ENCODE data around the gene TRERF1. TPM values are rescaled to one million over a fixed set of nuclear protein-coding genes. Genes with fewer than 3 reads are reported as not detected.

TRERF1 gene
- total and polyA plus RNA-seq, 2 of the 8 experiments (the other 6 are each of a cell fraction or from before 2014, with no cell fraction given) = 10.8 to 21.5 TPM

- TF ChIP-seq RBBP5 (IDR thresholded peaks at IDR 0.05; ENCODE audit: borderline replicate concordance, low read depth, low read length) (no peak), FOSL1 (IDR thresholded peaks at IDR 0.05; ENCODE audit: insufficient read depth, low read depth, low read length) (no peak), ZNF274 (IDR thresholded peaks at IDR 0.05; ENCODE audit: borderline replicate concordance, extremely low read depth, low read length) (no peak), EP300 (IDR thresholded peaks at IDR 0.05; ENCODE audit: borderline replicate concordance in 1 of 2, low read depth in 2 of 2, low read length in 2 of 2) (no peak), SIRT6 (IDR thresholded peaks at IDR 0.05; ENCODE audit: low read length) (no peak)
- TF ChIP-seq, protein P1, sequence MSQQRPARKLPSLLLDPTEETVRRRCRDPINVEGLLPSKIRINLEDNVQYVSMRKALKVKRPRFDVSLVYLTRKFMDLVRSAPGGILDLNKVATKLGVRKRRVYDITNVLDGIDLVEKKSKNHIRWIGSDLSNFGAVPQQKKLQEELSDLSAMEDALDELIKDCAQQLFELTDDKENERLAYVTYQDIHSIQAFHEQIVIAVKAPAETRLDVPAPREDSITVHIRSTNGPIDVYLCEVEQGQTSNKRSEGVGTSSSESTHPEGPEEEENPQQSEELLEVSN (IDR thresholded peaks at IDR 0.05) = no peak
Observed at GRCh38 chr6:42276034-42276890, 175.5 kb downstream of the TRERF1 start (continued).

All from H1 (cell line).